IPS-18a (cell line): Measurements from ENCODE around the gene KCNIP3.
"Not testable (repeated sequence)": the region's sequence is repeated elsewhere in the genome, so short reads cannot be mapped to it uniquely, and the experiment has no call there.

Experiments
- H3K27ac ChIP-seq: one replicate; pipeline ENCODE4 v1.5.1; 2013; ENCODE audit warnings: low read length
- H3K27me3 ChIP-seq: one replicate; pipeline ENCODE4 v1.6.1; 2013; ENCODE audit warnings: mild to moderate bottlenecking, low read length; ENCODE audit not compliant: control insufficient read depth, insufficient read depth
- H3K36me3 ChIP-seq: one replicate; pipeline ENCODE4 v1.6.1; 2013; ENCODE audit warnings: low read depth, low read length; ENCODE audit not compliant: control insufficient read depth
- H3K4me1 ChIP-seq: one replicate; pipeline ENCODE4 v1.6.1; 2013; ENCODE audit warnings: low read depth, low read length; ENCODE audit not compliant: control insufficient read depth
- H3K4me3 ChIP-seq: one replicate; pipeline ENCODE4 v1.5.1; 2013; ENCODE audit warnings: low read length
- H3K9ac ChIP-seq: one replicate; pipeline ENCODE4 v1.6.1; 2013; ENCODE audit warnings: mild to moderate bottlenecking, low read length, moderate library complexity
- H3K9me3 ChIP-seq: one replicate; pipeline ENCODE4 v1.6.1; 2013; ENCODE audit warnings: low read depth, low read length; ENCODE audit not compliant: control insufficient read depth

Gene KCNIP3

DNA sequence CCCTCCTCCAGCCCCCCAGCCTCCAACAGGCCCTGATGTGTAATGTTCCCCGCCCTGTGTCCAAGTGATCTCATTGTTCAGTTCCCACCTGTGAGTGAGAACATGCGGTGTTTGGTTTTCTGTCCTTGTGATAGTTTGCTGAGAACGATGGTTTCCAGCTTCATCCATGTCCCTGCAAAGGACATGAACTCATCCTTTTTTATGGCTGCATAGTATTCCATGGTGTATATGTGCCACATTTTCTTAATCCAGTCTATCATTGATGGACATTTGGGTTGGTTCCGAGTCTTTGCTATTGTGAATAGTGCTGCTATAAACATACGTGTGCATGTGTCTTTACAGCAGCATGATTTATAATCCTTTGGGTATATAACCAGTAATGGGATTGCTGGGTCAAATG lies 58.3 kb downstream of the KCNIP3 start:
- not testable (repeated sequence) for H3K27ac ChIP-seq, H3K9ac ChIP-seq, H3K9me3 ChIP-seq, H3K4me1 ChIP-seq, H3K36me3 ChIP-seq, H3K4me3 ChIP-seq, H3K27me3 ChIP-seq

DNA sequence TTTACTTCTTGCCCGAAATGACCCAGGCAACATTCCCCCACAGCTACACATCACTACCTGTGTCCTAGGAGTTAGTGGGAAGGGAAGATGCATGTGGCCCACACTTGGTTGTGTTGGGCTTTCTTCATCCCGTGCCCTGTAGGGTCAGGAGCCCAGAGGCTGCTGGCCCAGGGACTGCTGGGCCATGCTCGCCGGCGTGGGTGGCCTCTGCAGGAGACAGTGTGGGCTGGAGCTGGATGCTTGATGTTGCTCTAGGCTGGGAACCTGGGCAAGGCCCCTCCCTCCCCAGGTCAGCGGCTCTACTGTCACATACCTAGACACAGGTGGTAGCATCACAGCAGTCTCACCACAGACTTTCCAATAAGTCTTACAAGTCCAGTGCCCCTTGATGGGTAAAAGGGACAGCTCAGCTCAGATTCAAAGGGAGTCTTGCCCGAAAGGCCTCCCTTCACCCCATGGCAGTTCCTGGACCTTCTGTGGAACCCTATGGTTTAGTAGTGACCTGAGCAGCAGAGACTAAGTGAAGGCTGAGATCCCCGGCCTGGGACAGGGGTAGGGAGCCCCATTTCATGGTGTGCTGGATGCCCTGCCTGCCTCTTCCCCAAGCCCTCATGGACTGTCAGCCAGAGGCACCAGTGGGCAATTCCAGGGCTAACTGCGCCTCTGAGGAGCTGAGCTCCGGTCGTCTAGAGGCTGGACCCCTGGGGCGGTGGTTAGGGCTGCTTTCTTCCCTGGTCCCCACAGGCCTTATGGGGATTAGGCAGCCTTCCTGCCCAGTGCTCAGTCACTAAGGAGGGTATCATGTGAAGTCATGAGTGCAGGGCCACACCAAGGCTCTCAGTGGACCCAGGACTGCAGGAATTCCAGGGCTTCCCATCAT lies 59.9 kb downstream of the KCNIP3 start:
- Histone ChIP-seq H3K4me3 (no peak overlapping the region), H3K9me3 (no peaks in the 10 kb centered on the region), H3K36me3 (no peaks in the 10 kb centered on the region), H3K4me1 (no peaks in the 10 kb centered on the region), H3K27ac (no peak overlapping the region), H3K27me3 (no peaks in the 10 kb centered on the region), H3K9ac (no peak overlapping the region)

DNA sequence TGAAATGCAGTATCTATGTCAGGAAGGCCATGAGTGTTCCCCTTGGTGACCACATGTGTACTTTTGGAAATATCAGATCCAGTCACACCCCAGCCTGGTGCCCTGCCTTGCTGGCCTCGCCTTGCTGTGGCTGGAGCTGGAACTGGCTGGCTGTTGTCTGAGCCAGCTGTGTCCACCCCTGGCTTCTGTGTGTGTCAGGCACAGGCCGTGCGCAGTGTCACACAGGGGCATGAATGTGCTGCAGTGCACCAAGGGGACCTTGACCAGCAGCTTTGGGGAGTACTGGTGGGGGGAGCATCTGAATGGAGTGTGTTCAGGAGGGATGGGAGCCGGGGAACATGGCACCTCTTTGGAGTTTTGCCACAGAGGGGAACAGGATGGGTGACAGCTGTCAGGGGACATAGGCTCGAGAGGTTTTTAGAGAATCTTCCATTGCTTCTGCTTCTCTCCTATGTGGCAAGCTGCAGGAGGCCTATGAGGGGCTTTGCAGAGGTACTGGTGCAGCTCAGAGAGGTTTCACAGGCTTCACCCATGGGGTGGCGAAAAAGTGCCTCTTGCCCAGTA lies 60.7 kb downstream of the KCNIP3 start:
- H3K4me3 ChIP-seq = no peak overlapping the region
- no peak overlapping the region for H3K27ac ChIP-seq
- no peaks in the 10 kb centered on the region for H3K27me3 ChIP-seq

DNA sequence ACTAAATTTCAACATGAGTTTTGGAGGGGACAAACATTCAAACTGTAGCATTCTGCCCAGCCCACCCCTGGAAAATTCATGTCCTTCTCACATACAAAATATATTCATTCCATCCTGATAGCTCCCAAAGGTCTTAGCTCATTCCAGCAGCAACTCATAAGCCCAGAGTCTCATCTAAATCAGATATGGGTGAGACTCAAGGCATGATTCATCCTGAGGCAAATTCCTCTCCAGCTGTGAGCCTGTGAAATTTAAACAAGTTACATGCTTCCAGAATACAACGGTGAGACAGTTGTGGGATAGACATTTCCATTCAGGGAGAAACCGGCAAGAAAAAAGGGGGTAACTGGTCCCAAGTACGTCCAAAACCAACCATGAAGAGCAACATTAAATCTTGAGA lies 61.9 kb downstream of the KCNIP3 start:
- H3K27me3 ChIP-seq = no peaks in the 10 kb centered on the region
- no peak overlapping the region for H3K4me3 ChIP-seq
- no peaks in the 10 kb centered on the region for H3K9me3 ChIP-seq
- H3K27ac ChIP-seq = no peak overlapping the region
- no peaks in the 10 kb centered on the region for H3K4me1 ChIP-seq
- H3K9ac ChIP-seq = no peak overlapping the region
- H3K36me3 ChIP-seq = no peaks in the 10 kb centered on the region

More for the DNA sequence above, 60.7 kb downstream of the KCNIP3 start:
- Histone ChIP-seq H3K9me3 (no peaks in the 10 kb centered on the region), H3K36me3 (no peaks in the 10 kb centered on the region), H3K4me1 (no peaks in the 10 kb centered on the region), H3K9ac (no peak overlapping the region)

DNA sequence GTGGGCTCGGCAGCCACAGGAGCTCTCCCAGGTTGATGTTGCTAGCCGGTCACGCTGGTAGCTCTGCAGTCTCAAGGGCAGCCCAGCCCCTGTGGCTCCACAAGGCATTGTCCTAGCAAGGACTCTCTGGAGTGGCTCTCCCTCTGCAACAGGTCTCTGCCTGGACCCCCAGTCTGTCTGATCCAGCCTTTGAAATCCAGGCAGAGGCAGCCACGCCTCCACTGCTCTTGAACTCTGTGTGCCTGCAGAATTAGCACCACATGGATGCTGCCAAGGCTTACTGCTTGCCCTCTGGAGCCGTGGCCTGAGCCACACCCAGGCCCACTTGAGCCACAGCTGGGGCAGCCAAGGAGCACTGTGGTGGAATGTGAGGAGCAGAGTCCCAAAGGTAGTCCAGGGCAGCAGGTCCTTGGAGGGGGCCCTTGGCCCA lies 62.4 kb downstream of the KCNIP3 start:
- H3K9me3 ChIP-seq = no peaks in the 10 kb centered on the region
- no peak overlapping the region for H3K9ac ChIP-seq

DNA sequence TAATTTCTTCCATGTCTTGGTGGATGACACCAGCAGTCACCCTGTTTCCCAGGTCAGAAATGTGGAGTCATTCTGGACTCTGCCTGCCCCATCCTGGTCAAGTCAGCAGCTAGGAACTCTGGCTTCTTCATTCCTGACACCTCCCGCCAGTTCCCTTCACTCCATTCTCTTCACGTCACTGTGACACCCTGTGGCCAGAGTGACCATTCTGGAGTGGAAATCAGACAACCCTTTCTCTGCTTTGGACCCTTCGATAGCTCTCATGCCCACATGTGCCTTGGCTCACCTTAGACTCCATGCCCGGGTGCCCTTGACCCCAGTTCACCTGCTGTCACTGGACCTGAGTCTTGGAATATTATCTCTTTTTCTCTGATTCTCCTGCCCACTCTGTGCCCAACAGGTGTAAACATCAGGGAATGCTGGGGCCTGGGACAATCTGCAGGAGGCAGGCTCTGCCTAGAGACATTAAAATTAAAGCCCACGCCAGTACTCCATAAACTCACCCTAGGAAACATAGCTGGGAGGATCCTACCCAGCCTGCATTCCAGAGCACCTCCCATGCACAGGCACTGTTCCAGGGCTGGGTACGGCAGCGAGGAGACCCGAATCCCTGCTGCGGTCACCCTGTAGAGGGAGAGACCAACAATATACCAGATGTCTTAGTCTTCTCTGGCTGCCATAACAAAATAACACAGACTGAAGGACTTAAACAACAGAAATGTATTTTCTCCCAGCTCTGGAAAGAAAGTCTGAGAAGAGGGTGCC lies 64.3 kb downstream of the KCNIP3 start:
- Histone ChIP-seq H3K27me3 (no peaks in the 10 kb centered on the region), H3K9me3 (no peaks in the 10 kb centered on the region), H3K4me3 (no peak overlapping the region), H3K4me1 (no peaks in the 10 kb centered on the region), H3K9ac (no peak overlapping the region), H3K27ac (no peak overlapping the region), H3K36me3 (no peaks in the 10 kb centered on the region)

More for the DNA sequence above, 62.4 kb downstream of the KCNIP3 start:
- no peaks in the 10 kb centered on the region for H3K4me1 ChIP-seq
- no peak overlapping the region for H3K27ac ChIP-seq
- H3K27me3 ChIP-seq = no peaks in the 10 kb centered on the region
- H3K36me3 ChIP-seq = no peaks in the 10 kb centered on the region
- H3K4me3 ChIP-seq = no peak overlapping the region

DNA sequence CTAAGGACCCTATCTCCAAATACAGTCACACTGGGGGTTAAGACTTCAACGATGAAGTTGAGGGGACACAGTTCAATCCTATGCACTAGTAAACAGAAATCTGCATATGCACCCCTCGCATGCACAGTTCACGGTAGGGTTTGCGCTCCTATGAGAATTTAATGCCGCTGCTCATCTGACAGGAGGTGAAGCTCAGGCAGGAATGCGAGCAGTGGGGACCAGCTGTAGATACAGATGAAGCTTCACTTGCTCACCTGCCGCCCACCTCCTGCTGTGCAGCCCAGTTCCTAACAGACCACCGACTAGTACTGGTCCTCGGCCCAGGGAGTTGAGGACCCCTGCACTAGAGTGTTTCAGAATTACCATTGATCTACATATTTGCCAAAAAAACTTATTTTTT lies 65.3 kb downstream of the KCNIP3 start:
- Histone ChIP-seq H3K4me3 (no peak overlapping the region), H3K27me3 (no peaks in the 10 kb centered on the region), H3K27ac (no peak overlapping the region), H3K36me3 (no peaks in the 10 kb centered on the region), H3K4me1 (no peaks in the 10 kb centered on the region), H3K9me3 (no peaks in the 10 kb centered on the region), H3K9ac (no peak overlapping the region)

DNA sequence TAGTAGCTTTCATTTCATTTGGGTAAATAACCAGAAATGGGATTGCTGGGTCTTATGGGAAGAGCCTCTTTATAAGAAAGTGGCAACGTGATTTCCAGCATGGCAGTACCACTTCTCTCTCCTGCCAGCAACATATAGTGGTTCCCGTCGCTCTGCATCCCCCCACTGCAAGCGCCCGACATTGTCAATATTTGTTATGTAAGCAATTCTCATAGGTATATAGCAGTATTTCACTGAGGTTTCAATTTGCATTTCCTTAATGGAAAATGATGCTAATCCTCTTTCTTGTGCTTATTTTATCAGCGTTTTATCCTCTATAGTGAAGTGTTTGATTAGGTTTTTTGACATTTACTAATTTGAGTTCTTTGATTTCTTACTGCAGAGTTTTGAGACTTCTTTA lies 69.4 kb downstream of the KCNIP3 start:
- H3K4me1 ChIP-seq = no peaks in the 10 kb centered on the region
- H3K27ac ChIP-seq = no peak overlapping the region
- no peaks in the 10 kb centered on the region for H3K36me3 ChIP-seq
- H3K9me3 ChIP-seq = no peaks in the 10 kb centered on the region
- H3K9ac ChIP-seq = no peak overlapping the region
- H3K4me3 ChIP-seq = no peak overlapping the region
- H3K27me3 ChIP-seq = no peaks in the 10 kb centered on the region

DNA sequence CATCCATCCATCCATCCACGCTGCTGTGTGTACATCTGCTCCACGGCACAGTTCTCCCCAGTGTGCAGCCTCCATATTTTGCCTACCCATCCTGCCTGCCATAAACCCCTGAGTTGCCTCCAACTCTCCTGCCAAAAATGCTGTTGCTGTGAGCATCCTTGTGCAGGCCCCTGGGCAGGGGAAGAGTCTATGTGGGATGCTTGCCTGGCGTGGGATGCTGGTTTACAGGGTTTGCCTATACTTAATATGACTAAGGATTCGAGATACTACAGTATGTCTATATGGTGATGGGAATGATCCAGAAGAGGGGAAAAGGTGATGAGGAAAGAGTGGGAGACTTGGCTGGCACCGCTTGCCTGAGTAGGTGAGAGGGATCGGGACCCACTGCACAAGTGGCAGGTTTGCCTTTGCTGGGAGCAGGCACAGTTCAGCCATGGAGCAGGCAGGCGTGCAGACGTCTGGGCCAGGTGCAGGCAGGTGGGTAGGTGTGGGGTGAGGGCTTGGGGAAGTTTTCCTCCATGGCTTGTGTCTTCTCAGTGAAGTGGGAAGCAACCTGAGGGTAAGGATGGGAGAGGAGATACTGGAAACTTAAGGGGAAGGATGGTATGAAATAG lies 75.2 kb downstream of the KCNIP3 start:
- H3K9ac ChIP-seq = no peak overlapping the region
- H3K36me3 ChIP-seq = no peaks in the 10 kb centered on the region
- no peaks in the 10 kb centered on the region for H3K9me3 ChIP-seq
- H3K27ac ChIP-seq = no peak overlapping the region
- H3K4me3 ChIP-seq = no peak overlapping the region
- H3K4me1 ChIP-seq = no peaks in the 10 kb centered on the region
- H3K27me3 ChIP-seq = no peaks in the 10 kb centered on the region

DNA sequence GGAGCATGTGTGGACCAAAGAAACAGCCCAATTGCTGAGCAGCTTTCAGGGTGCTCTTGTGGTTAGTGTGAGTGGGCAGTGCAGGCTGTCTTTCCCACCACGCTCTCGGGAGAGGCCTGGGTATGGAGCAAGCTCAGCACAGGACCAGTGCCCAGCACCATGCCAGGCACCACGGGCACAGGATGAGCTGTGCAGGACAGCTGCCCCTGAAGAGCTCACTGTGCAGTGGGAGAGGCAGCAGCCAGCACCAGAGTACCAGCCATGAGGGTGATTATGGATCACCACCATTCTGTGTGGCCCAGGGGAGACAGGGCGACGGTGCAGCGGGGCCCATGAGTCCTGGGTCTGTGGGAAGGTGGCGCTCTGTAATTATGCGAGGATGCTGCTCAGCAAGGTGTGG lies 75.7 kb downstream of the KCNIP3 start:
- H3K27me3 ChIP-seq = no peaks in the 10 kb centered on the region
- H3K9ac ChIP-seq = no peak overlapping the region
- H3K9me3 ChIP-seq = no peaks in the 10 kb centered on the region
- no peak overlapping the region for H3K27ac ChIP-seq
- H3K4me1 ChIP-seq = no peaks in the 10 kb centered on the region
- H3K36me3 ChIP-seq = no peaks in the 10 kb centered on the region
- no peak overlapping the region for H3K4me3 ChIP-seq

DNA sequence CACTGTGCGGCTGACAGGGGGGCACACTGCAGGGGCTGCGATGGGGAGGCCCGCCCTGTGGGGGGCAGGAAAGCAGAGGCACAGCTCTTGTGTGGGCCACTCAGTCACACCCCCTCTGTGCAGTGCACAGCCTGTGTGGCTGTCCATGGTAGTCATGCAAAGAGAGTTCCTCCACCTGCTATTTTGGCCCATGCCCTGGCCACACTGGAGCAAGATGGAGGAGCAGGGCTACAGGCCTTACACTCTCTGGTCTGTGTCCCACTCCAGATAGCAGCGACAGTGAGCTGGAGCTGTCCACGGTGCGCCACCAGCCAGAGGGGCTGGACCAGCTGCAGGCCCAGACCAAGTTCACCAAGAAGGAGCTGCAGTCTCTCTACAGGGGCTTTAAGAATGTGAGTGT lies 76.9 kb downstream of the KCNIP3 start:
- H3K36me3 ChIP-seq = no peaks in the 10 kb centered on the region
- no peak overlapping the region for H3K27ac ChIP-seq
- no peak overlapping the region for H3K9ac ChIP-seq
- H3K4me1 ChIP-seq = no peaks in the 10 kb centered on the region
- no peaks in the 10 kb centered on the region for H3K9me3 ChIP-seq
- H3K27me3 ChIP-seq = no peaks in the 10 kb centered on the region
- no peak overlapping the region for H3K4me3 ChIP-seq
